Pancreas (tissue), 10 donors: ENCODE data around the gene CCDC63. TPM values are rescaled to one million over a fixed set of nuclear protein-coding genes. Genes with fewer than 3 reads are reported as not detected.

Source experiments
- ATAC-seq, 4 donors: fragments of 200-7000 bp; cut with Tn5 transposase; one replicate each; pipeline versions ENCODE4 v1.8.0 to v1.9.1; 2020; ENCODE audit warnings: mild to moderate bottlenecking in 4 of 4, moderate library complexity in 4 of 4
- DNase-seq, 6 donors: peaks; one replicate each; pipeline ENCODE4 v3.0.0-alpha.2; 2020
- FAIRE-seq: peaks from 2 replicates; lab custom pipeline; 2012; peaks lifted over from hg19 to GRCh38; lab: Jason Lieb, UNC
- H3K27ac ChIP-seq, 4 donors: fragments of 200-600 bp; sonication (generic); 1 replicate in 3 of 4; 2 replicates in 1 of 4; pipeline versions ENCODE4 v1.5.0 to v1.8.0; 2020
- H3K27me3 ChIP-seq, 4 donors: fragments of 200-600 bp; one replicate each; pipeline ENCODE4 v1.8.0; 2021
- H3K36me3 ChIP-seq, 3 donors: fragments of 200-600 bp; sonication (generic) in 1 of 3; one replicate each; pipeline versions ENCODE4 v1.5.0 to v1.8.0; 2020 to 2021
- H3K4me1 ChIP-seq, 3 donors: fragments of 200-600 bp; one replicate each; pipeline ENCODE4 v1.8.0; 2021
- H3K4me3 ChIP-seq, 4 donors: fragments of 200-600 bp; sonication (generic) in 2 of 4; one replicate each; pipeline versions ENCODE4 v1.5.0 to v1.8.0; 2020 to 2021
- H3K9me3 ChIP-seq, 4 donors: fragments of 200-600 bp; one replicate each; pipeline ENCODE4 v1.8.0; 2021
- WGBS, 2 donors: extraction: QIAGEN DNeasy Blood & Tissue Kit; methylation state at CpG; one replicate each; pipeline ENCODE4 v1.1.7; 2013; 5-methylcytosine and 5-hydroxymethylcytosine counted together
- intact Hi-C, 3 donors: fragments of 100-400 bp; cut with DNase I; formaldehyde crosslinking; loops; one replicate each; pipeline versions ENCODE4 v1.11.1 to v1.14.2; 2022
- polyA plus RNA-seq, 2 donors: library from polyadenylated mRNA; stranded (reverse); fragments of 200-250 nt; gene quantifications; one replicate each; pipeline ENCODE4 v1.2.3, GENCODE V29; 2013
- total RNA-seq, 6 donors: library from RNA; stranded (reverse); fragmentation: NEBNext Ultra II Directional in 4 of 6; extraction: Animal tissue kit (Norgen Biotek cat#: 25700) in 4 of 6; gene quantifications; one replicate each; pipeline versions ENCODE4 v1.2.1 to v1.2.4, GENCODE V29; 2021 to 2023
- TF ChIP-seq, protein P1 (sequence below), 4 donors: fragments of 200-600 bp; sonication (generic) in 3 of 4; IDR thresholded peaks; one replicate each; pipeline versions ENCODE4 v1.5.0 to v1.8.0; 2021; ENCODE audit warnings: antibody characterized with exemption in 4 of 4
- donor health status: healthy with polysubstance abuse.
- donor health status: DM: no; HTN: no; CAD: no; lungs with moderate emphysema.
- donor health status: DM: no; HTN: no; CAD: no.
- donor health status: control.
- donor health status: control.
- donor health status: Bipolar disorder and iron deficiency.
- donor health status: DM: yes; HTN: yes; CAD: no.
- donor health status: DM: no; HTN: no; CAD: no.
- donor health status: DM: no; HTN: no; CAD: no.
- donor health status: DM: yes; HTN: yes; CAD: no.

Gene CCDC63
- total and polyA plus RNA-seq, 8 donors = not detected

- TF ChIP-seq, protein P1, sequence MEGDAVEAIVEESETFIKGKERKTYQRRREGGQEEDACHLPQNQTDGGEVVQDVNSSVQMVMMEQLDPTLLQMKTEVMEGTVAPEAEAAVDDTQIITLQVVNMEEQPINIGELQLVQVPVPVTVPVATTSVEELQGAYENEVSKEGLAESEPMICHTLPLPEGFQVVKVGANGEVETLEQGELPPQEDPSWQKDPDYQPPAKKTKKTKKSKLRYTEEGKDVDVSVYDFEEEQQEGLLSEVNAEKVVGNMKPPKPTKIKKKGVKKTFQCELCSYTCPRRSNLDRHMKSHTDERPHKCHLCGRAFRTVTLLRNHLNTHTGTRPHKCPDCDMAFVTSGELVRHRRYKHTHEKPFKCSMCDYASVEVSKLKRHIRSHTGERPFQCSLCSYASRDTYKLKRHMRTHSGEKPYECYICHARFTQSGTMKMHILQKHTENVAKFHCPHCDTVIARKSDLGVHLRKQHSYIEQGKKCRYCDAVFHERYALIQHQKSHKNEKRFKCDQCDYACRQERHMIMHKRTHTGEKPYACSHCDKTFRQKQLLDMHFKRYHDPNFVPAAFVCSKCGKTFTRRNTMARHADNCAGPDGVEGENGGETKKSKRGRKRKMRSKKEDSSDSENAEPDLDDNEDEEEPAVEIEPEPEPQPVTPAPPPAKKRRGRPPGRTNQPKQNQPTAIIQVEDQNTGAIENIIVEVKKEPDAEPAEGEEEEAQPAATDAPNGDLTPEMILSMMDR (IDR thresholded peaks at IDR 0.05) = no peak
- H3K27me3 ChIP-seq = no peaks in the 10 kb centered on the region
- WGBS, 2 donors = 65 to 79% methylated on average over 8 of the region's 8 CpGs
- no peak for ATAC-seq
- intact Hi-C loops = no loop called here
- no peaks in the 10 kb centered on the region for H3K9me3 ChIP-seq
- FAIRE-seq = no peak
- no peak overlapping the region for H3K4me3 ChIP-seq
- H3K27ac ChIP-seq = no peak overlapping the region
- no peaks in the 10 kb centered on the region for H3K36me3 ChIP-seq
- no peak for DNase-seq
- no peaks in the 10 kb centered on the region for H3K4me1 ChIP-seq
Measured at GRCh38 chr12:110860833-110861296, 14.1 kb downstream of the CCDC63 start.

- H3K36me3 ChIP-seq = no peaks in the 10 kb centered on the region
- no peaks in the 10 kb centered on the region for H3K4me1 ChIP-seq
- DNase-seq = no peak
- no peaks in the 10 kb centered on the region for H3K9me3 ChIP-seq
- H3K27ac ChIP-seq = no peak overlapping the region
- H3K4me3 ChIP-seq = no peak overlapping the region
- no peak for FAIRE-seq
- TF ChIP-seq, protein P1 (IDR thresholded peaks at IDR 0.05) = no peak
- no peaks in the 10 kb centered on the region for H3K27me3 ChIP-seq
- intact Hi-C loops = no loop called here
- WGBS, 2 donors = 55 to 63% methylated on average over 7 of the region's 7 CpGs
- no peak for ATAC-seq
Measured at GRCh38 chr12:110861729-110862128, 14.9 kb downstream of the CCDC63 start.

DNA sequence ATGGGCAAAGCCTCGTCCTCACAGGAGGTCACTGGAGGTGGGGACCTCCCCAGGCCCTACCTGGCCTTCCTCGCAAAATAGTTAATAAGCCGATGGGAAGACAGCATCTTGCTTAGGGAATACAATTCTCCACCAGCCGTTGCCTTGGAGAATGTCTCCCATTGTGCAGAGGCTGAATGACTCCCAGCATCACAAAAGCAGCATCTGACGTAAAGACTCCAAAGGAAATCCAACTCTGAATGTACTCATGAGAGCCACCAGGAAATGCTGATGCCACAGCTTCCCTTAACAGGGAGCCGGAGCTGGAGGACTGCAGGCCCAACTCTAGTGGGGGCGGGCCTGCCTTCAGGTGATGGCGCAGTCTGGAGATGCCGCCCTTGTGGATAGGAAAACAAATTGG is 15.5 kb downstream of the CCDC63 start:
- H3K9me3 ChIP-seq = no peaks in the 10 kb centered on the region
- no peaks in the 10 kb centered on the region for H3K27me3 ChIP-seq
- FAIRE-seq = no peak
- no peak for ATAC-seq
- H3K27ac ChIP-seq = no peak overlapping the region
- no peak for DNase-seq
- no peaks in the 10 kb centered on the region for H3K4me1 ChIP-seq
- WGBS, 2 donors = 80 to 84% methylated on average over 9 of the region's 9 CpGs
- H3K36me3 ChIP-seq = no peaks in the 10 kb centered on the region
- H3K4me3 ChIP-seq = no peak overlapping the region
- intact Hi-C loops = no loop called here
- TF ChIP-seq, protein P1 (IDR thresholded peaks at IDR 0.05) = no peak

DNA sequence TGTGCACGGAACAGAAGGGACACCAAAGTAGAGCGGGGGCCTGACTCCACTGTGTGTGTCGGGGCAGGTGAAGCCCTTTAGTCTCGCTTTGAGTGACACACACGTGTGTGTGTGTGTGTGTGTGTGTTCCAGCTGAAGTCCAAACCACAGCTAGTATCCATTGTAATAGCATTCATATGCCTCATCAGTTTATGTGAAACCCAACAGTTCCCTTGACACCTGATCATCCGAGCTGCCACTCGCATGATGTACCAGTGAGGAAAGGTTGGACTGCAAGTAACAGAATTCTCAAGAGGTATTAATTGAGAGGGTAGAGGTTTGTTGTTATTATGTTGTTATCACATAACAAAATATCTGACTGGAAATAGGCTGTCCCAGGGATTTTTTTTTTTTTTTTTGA is 16.4 kb downstream of the CCDC63 start:
- Histone ChIP-seq H3K27ac (no peak overlapping the region), H3K4me1 (no peaks in the 10 kb centered on the region), H3K27me3 (no peaks in the 10 kb centered on the region), H3K4me3 (no peak overlapping the region), H3K36me3 (no peaks in the 10 kb centered on the region), H3K9me3 (no peaks in the 10 kb centered on the region)
- intact Hi-C loops = no loop called here
- no peak for DNase-seq
- TF ChIP-seq, protein P1 (IDR thresholded peaks at IDR 0.05) = no peak
- FAIRE-seq = no peak
- whole genome bisulfite sequencing, 2 donors = 68 to 87% methylated on average over 7 of the region's 7 CpGs
- ATAC-seq = no peak

- no peaks in the 10 kb centered on the region for H3K27me3 ChIP-seq
- TF ChIP-seq, protein P1 (IDR thresholded peaks at IDR 0.05) = no peak
- no peak overlapping the region for H3K4me3 ChIP-seq
- ATAC-seq = no peak
- no peaks in the 10 kb centered on the region for H3K36me3 ChIP-seq
- H3K4me1 ChIP-seq = no peaks in the 10 kb centered on the region
- no peak for DNase-seq
- no peak for FAIRE-seq
- intact Hi-C loops = no loop called here
- H3K9me3 ChIP-seq = no peaks in the 10 kb centered on the region
- 79 to 83% methylated on average over 6 of the region's 6 CpGs for WGBS, 2 donors
- no peak overlapping the region for H3K27ac ChIP-seq
Measured at GRCh38 chr12:110865521-110865920, 18.7 kb downstream of the CCDC63 start.
